GM12872 (cell line): Measurements from ENCODE around the gene ARNT2.

Experiments
- CTCF ChIP-seq: IDR thresholded peaks from 3 replicates; pipeline ENCODE4 v1.5.1; 2011; ENCODE audit warnings: low read depth, mild to moderate bottlenecking, low read length, moderate library complexity; ENCODE audit not compliant: insufficient read depth

The ARNT2 gene

GRCh38 chr15:80587007-80587406 lies 182.8 kb downstream of the ARNT2 start:
- no peak for TF ChIP-seq CTCF

GRCh38 chr15:80587816-80588456 lies 183.8 kb downstream of the ARNT2 start:
- TF ChIP-seq CTCF = no peak

GRCh38 chr15:80588801-80589200 lies 184.6 kb downstream of the ARNT2 start:
- no peak for TF ChIP-seq CTCF

GRCh38 chr15:80590761-80591355 lies 186.7 kb downstream of the ARNT2 start:
- TF ChIP-seq CTCF = no peak

GRCh38 chr15:80591471-80591870 lies 187.3 kb downstream of the ARNT2 start:
- TF ChIP-seq CTCF = no peak

- TF ChIP-seq CTCF = no peak
These were observed 188.0 kb downstream of the ARNT2 start for GRCh38 chr15:80591938-80592825.

- TF ChIP-seq CTCF = no peak
These were observed 189.4 kb downstream of the ARNT2 start for GRCh38 chr15:80593486-80594030.
